ENCODE results near the gene HDDC3. TPM values are rescaled to one million over a fixed set of nuclear protein-coding genes. Genes with fewer than 3 reads are reported as not detected.

Gene HDDC3
- total and polyA plus RNA-seq, 2 experiments from 2014 or later = 9.7 to 11.1 TPM

- TF ChIP-seq EZH2 (IDR thresholded peaks at IDR 0.05; ENCODE audit: insufficient read depth, poor library complexity, severe bottlenecking) (no peak), EZH2phosphoT487 (IDR thresholded peaks at IDR 0.05; ENCODE audit: insufficient read depth, low read depth) (no peak)
- no peaks in the 10 kb centered on the region for H4K20me1 ChIP-seq (ENCODE audit: insufficient read depth)
- no peak for DNase-seq
- WGBS, 2 experiments (ENCODE audit: low coverage in 1 of 2, low lambda C conversion rate in 2 of 2, missing lambda C conversion rate in 2 of 2) = 93% methylated on average over 18 of the region's 18 CpGs
- no peaks in the 10 kb centered on the region for H3K27me3 ChIP-seq (replicated peaks; ENCODE audit: insufficient read depth)
- H3K9ac ChIP-seq = no peak overlapping the region
- peaks cover 11% of the 10 kb centered on the region; the same call in 1 of the 2 replicates for H3F3A ChIP-seq (ENCODE audit: insufficient read depth)
- in situ Hi-C loops (cut with MboI) = no loop called here
- no peak overlapping the region for H3K4me3 ChIP-seq
- no peak overlapping the region for H3K4me2 ChIP-seq (ENCODE audit: unreplicated experiment)
- H3K79me2 ChIP-seq (ENCODE audit: insufficient read depth) = no peaks in the 10 kb centered on the region
- H3K9me3 ChIP-seq (ENCODE audit: low read depth) = no peaks in the 10 kb centered on the region
- H3K9me2 ChIP-seq (ENCODE audit: insufficient read depth) = no peaks in the 10 kb centered on the region
- peaks cover 22% of the 10 kb centered on the region for H3K36me3 ChIP-seq (ENCODE audit: low read depth)
- H3K4me1 ChIP-seq (ENCODE audit: insufficient read depth) = no peaks in the 10 kb centered on the region
- no peak overlapping the region for H2AFZ ChIP-seq
- H3K27ac ChIP-seq = no peak overlapping the region
These were observed 15.4 kb upstream of the HDDC3 start for GRCh38 chr15:90947577-90948357.

- no peak overlapping the region for H3K4me3 ChIP-seq
- peaks cover 28% of the 10 kb centered on the region for H3K36me3 ChIP-seq (ENCODE audit: low read depth)
- H3K27ac ChIP-seq = no peak overlapping the region
- no peak for DNase-seq
- peaks cover 11% of the 10 kb centered on the region; the same call in 1 of the 2 replicates for H3F3A ChIP-seq (ENCODE audit: insufficient read depth)
- H3K79me2 ChIP-seq (ENCODE audit: insufficient read depth) = no peaks in the 10 kb centered on the region
- no peaks in the 10 kb centered on the region for H3K27me3 ChIP-seq (replicated peaks; ENCODE audit: insufficient read depth)
- no peak overlapping the region for H3K9ac ChIP-seq
- in situ Hi-C loops (cut with MboI) = no loop called here
- no peak overlapping the region for H2AFZ ChIP-seq
- no peak overlapping the region for H3K4me2 ChIP-seq (ENCODE audit: unreplicated experiment)
- no peaks in the 10 kb centered on the region for H3K9me2 ChIP-seq (ENCODE audit: insufficient read depth)
- 93 to 95% methylated on average over 8 of the region's 8 CpGs for WGBS, 2 experiments (ENCODE audit: low coverage in 1 of 2, low lambda C conversion rate in 2 of 2, missing lambda C conversion rate in 2 of 2)
- TF ChIP-seq EZH2 (IDR thresholded peaks at IDR 0.05; ENCODE audit: insufficient read depth, poor library complexity, severe bottlenecking) (no peak), EZH2phosphoT487 (IDR thresholded peaks at IDR 0.05; ENCODE audit: insufficient read depth, low read depth) (no peak)
- no peaks in the 10 kb centered on the region for H3K4me1 ChIP-seq (ENCODE audit: insufficient read depth)
- H4K20me1 ChIP-seq (ENCODE audit: insufficient read depth) = no peaks in the 10 kb centered on the region
- no peaks in the 10 kb centered on the region for H3K9me3 ChIP-seq (ENCODE audit: low read depth)
These were observed 14.7 kb upstream of the HDDC3 start for GRCh38 chr15:90946941-90947576.

GRCh38 chr15:90946538-90946937 is 14.2 kb upstream of the HDDC3 start:
- Histone ChIP-seq H4K20me1 (ENCODE audit: insufficient read depth) (no peaks in the 10 kb centered on the region), H3K79me2 (ENCODE audit: insufficient read depth) (no peaks in the 10 kb centered on the region), H3K36me3 (ENCODE audit: low read depth) (peaks cover 30% of the 10 kb centered on the region), H3K9me2 (ENCODE audit: insufficient read depth) (no peaks in the 10 kb centered on the region), H2AFZ (no peak overlapping the region), H3K9me3 (ENCODE audit: low read depth) (no peaks in the 10 kb centered on the region), H3F3A (ENCODE audit: insufficient read depth) (peaks cover 5% of the 10 kb centered on the region; the same call in 1 of the 2 replicates), H3K9ac (no peak overlapping the region), H3K27me3 (replicated peaks; ENCODE audit: insufficient read depth) (no peaks in the 10 kb centered on the region), H3K4me3 (no peak overlapping the region), H3K4me2 (ENCODE audit: unreplicated experiment) (no peak overlapping the region), H3K27ac (no peak overlapping the region), H3K4me1 (ENCODE audit: insufficient read depth) (no peaks in the 10 kb centered on the region)
- in situ Hi-C loops (cut with MboI) = no loop called here
- TF ChIP-seq EZH2 (IDR thresholded peaks at IDR 0.05; ENCODE audit: insufficient read depth, poor library complexity, severe bottlenecking) = no peak
- TF ChIP-seq EZH2phosphoT487 (IDR thresholded peaks at IDR 0.05; ENCODE audit: insufficient read depth, low read depth) = no peak
- WGBS, 2 experiments (ENCODE audit: low coverage in 1 of 2, low lambda C conversion rate in 2 of 2, missing lambda C conversion rate in 2 of 2) = 93% methylated on average over 16 of the region's 16 CpGs
- DNase-seq = no peak

- Histone ChIP-seq H3K9me2 (ENCODE audit: insufficient read depth) (no peaks in the 10 kb centered on the region), H3K9ac (no peak overlapping the region), H3K4me3 (no peak overlapping the region), H3F3A (ENCODE audit: insufficient read depth) (no peaks in the 10 kb centered on the region), H3K9me3 (ENCODE audit: low read depth) (no peaks in the 10 kb centered on the region), H3K36me3 (ENCODE audit: low read depth) (peaks cover 43% of the 10 kb centered on the region), H2AFZ (no peak overlapping the region), H3K79me2 (ENCODE audit: insufficient read depth) (no peaks in the 10 kb centered on the region), H3K27ac (no peak overlapping the region), H3K27me3 (replicated peaks; ENCODE audit: insufficient read depth) (no peaks in the 10 kb centered on the region), H3K4me2 (ENCODE audit: unreplicated experiment) (no peak overlapping the region), H4K20me1 (ENCODE audit: insufficient read depth) (no peaks in the 10 kb centered on the region), H3K4me1 (ENCODE audit: insufficient read depth) (no peaks in the 10 kb centered on the region)
- DNase-seq = no peak
- WGBS, 2 experiments (ENCODE audit: low coverage in 1 of 2, low lambda C conversion rate in 2 of 2, missing lambda C conversion rate in 2 of 2) = 96 to 98% methylated on average over 7 of the region's 7 CpGs
- in situ Hi-C loops (cut with MboI) = no loop called here
- TF ChIP-seq EZH2 (IDR thresholded peaks at IDR 0.05; ENCODE audit: insufficient read depth, poor library complexity, severe bottlenecking) = no peak
These were observed 12.7 kb upstream of the HDDC3 start for GRCh38 chr15:90945091-90945490.
